SK-N-SH (cell line): ENCODE measurements around the gene IZUMO4. TPM values are rescaled to one million over a fixed set of nuclear protein-coding genes. Genes with fewer than 3 reads are reported as not detected.

Experiments
- CTCF ChIA-PET: fragments of 300-600, 350-600 bp; formaldehyde crosslinking; extraction: SDS; loops from one replicate; lab custom pipeline; 2021; lab: Yijun Ruan, JAX
- POLR2A ChIA-PET: fragments of 350-600 bp; sonication (Branson Sonifier 250); formaldehyde crosslinking; extraction: SDS; loops from one replicate; lab custom pipeline; 2020; ENCODE audit warnings: antibody characterized with exemption, inconsistent platforms; lab: Yijun Ruan, JAX
- DNase-seq: peaks from one replicate; pipeline ENCODE4 v3.0.0; 2012
- H2AFZ ChIP-seq: fragments of 200-600 bp; sonication (generic); 2 replicates; pipeline ENCODE4 v1.8.1; 2016; ENCODE audit warnings: antibody characterized with exemption, mild to moderate bottlenecking, low read depth
- H3F3A ChIP-seq: fragments of 200-600 bp; sonication (generic); replicated peaks from 2 replicates; pipeline ENCODE3; 2016; ENCODE audit warnings: antibody characterized with exemption, mild to moderate bottlenecking; ENCODE audit not compliant: insufficient read depth
- H3K27ac ChIP-seq, 2 experiments: fragments of 200-500 bp in 1 of 2; fragments of 200-600 bp in 1 of 2; sonication (Bioruptor generic) in 1 of 2; sonication (generic), shearing (Covaris generic) in 1 of 2; 2 replicates each; pipeline versions ENCODE4 v1.5.1 to v1.6.1; 2014 to 2016; ENCODE audit warnings: low read depth in 2 of 2, inconsistent platforms in 1 of 2, low read length in 1 of 2, mild to moderate bottlenecking in 1 of 2, mixed read lengths in 1 of 2
- H3K27me3 ChIP-seq: fragments of 200-600 bp; sonication (generic), shearing (Covaris generic); 2 replicates; pipeline ENCODE4 v1.6.1; 2016; ENCODE audit warnings: mixed run types; ENCODE audit not compliant: insufficient read depth
- H3K36me3 ChIP-seq, 2 experiments: fragments of 200-500 bp in 1 of 2; fragments of 200-600 bp in 1 of 2; sonication (Bioruptor generic) in 1 of 2; sonication (generic) in 1 of 2; replicated peaks in 1 of 2; 2 replicates each; pipeline versions ENCODE3 to v1.5.1; 2014 to 2016; ENCODE audit warnings: low read length in 1 of 2, mild to moderate bottlenecking in 1 of 2; ENCODE audit not compliant: insufficient read depth in 2 of 2, control insufficient read depth in 1 of 2
- H3K4me1 ChIP-seq, 2 experiments: fragments of 200-500 bp in 1 of 2; fragments of 200-600 bp in 1 of 2; sonication (Bioruptor generic) in 1 of 2; sonication (generic), shearing (Covaris generic) in 1 of 2; 2 replicates each; pipeline versions ENCODE4 v1.5.1 to v1.6.1; 2014 to 2016; ENCODE audit warnings: low read depth in 1 of 2, low read length in 1 of 2, mixed run types in 1 of 2; ENCODE audit not compliant: insufficient read depth in 2 of 2, control insufficient read depth in 1 of 2
- H3K4me2 ChIP-seq: fragments of 200-600 bp; sonication (generic), shearing (Covaris generic); 2 replicates; pipeline ENCODE4 v1.6.1; 2017; ENCODE audit warnings: mixed run types
- H3K4me3 ChIP-seq, 2 experiments: fragments of 200-500 bp in 1 of 2; fragments of 200-600 bp in 1 of 2; sonication (Bioruptor generic) in 1 of 2; sonication (generic), shearing (Covaris generic) in 1 of 2; 2 replicates each; pipeline versions ENCODE4 v1.5.1 to v1.8.1; 2014 to 2016; ENCODE audit warnings: low read depth in 2 of 2, inconsistent platforms in 1 of 2, low read length in 1 of 2, mild to moderate bottlenecking in 1 of 2, mixed read lengths in 1 of 2, moderate library complexity in 1 of 2
- H3K79me2 ChIP-seq: fragments of 200-600 bp; sonication (generic); 2 replicates; pipeline ENCODE4 v1.8.1; 2017; ENCODE audit warnings: mild to moderate bottlenecking; ENCODE audit not compliant: insufficient read depth
- H3K9ac ChIP-seq: fragments of 200-600 bp; sonication (generic); 2 replicates; pipeline ENCODE4 v1.6.1; 2017; ENCODE audit warnings: mixed run types
- H3K9me2 ChIP-seq: fragments of 200-600 bp; sonication (generic); 2 replicates; pipeline ENCODE4 v1.6.1; 2017; ENCODE audit warnings: mixed run types
- H3K9me3 ChIP-seq: fragments of 200-600 bp; sonication (generic); 2 replicates; pipeline ENCODE4 v1.6.1; 2017; ENCODE audit warnings: mixed run types, mild to moderate bottlenecking, moderate library complexity
- H4K20me1 ChIP-seq: fragments of 200-600 bp; sonication (generic); 2 replicates; pipeline ENCODE4 v1.6.1; 2017; ENCODE audit warnings: mild to moderate bottlenecking, mixed run types; ENCODE audit not compliant: insufficient read depth
- CTCF ChIP-seq: fragments of 200-600 bp; sonication (generic); IDR thresholded peaks from 2 replicates; pipeline ENCODE4 v1.6.1; 2017; ENCODE audit warnings: antibody characterized with exemption, mild to moderate bottlenecking, moderate library complexity
- EP300 ChIP-seq, 2 experiments: IDR thresholded peaks; 2 replicates each; pipeline versions ENCODE4 v1.4.0 to v1.6.1; 2012; ENCODE audit warnings: borderline replicate concordance in 1 of 2, low read depth in 1 of 2, low read length in 1 of 2
- FOSL2 ChIP-seq: IDR thresholded peaks from 2 replicates; pipeline ENCODE4 v1.4.0; 2012; ENCODE audit warnings: low read depth, mild to moderate bottlenecking, moderate library complexity, borderline replicate concordance
- FOXJ3 ChIP-seq: sonication (generic); formaldehyde crosslinking; IDR thresholded peaks from 2 replicates; pipeline ENCODE4 v1.5.1; 2020; ENCODE audit warnings: mild to moderate bottlenecking, missing genetic modification reagents
- FOXM1 ChIP-seq: IDR thresholded peaks from 2 replicates; pipeline ENCODE4 v1.4.0; 2012; ENCODE audit warnings: low read depth, mild to moderate bottlenecking
- GATA2 ChIP-seq: sonication (generic); formaldehyde crosslinking; IDR thresholded peaks from 2 replicates; pipeline ENCODE4 v1.5.0; 2020; ENCODE audit warnings: mild to moderate bottlenecking, missing genetic modification reagents
- IRF3 ChIP-seq: fragments of 150-350 bp; IDR thresholded peaks from 2 replicates; pipeline ENCODE4 v1.6.1; 2016; ENCODE audit warnings: mild to moderate bottlenecking, low read depth, low read length
- MEF2A ChIP-seq: IDR thresholded peaks from 2 replicates; pipeline ENCODE4 v1.4.0; 2012; ENCODE audit warnings: low read depth, borderline replicate concordance
- NFIC ChIP-seq: IDR thresholded peaks from 2 replicates; pipeline ENCODE4 v1.4.0; 2012; ENCODE audit warnings: borderline replicate concordance
- NRF1 ChIP-seq: IDR thresholded peaks from 2 replicates; pipeline ENCODE4 v1.6.1; 2012; ENCODE audit warnings: low read depth, mild to moderate bottlenecking, low read length
- PBX3 ChIP-seq: IDR thresholded peaks from 2 replicates; pipeline ENCODE4; 2012
- POLR2AphosphoS5 ChIP-seq: IDR thresholded peaks from 2 replicates; pipeline ENCODE4 v1.6.1; 2012; ENCODE audit warnings: low read depth, low read length
- RAD21 ChIP-seq: IDR thresholded peaks from 2 replicates; pipeline ENCODE4 v1.6.1; 2012; ENCODE audit warnings: mild to moderate bottlenecking, low read length
- RCOR1 ChIP-seq: fragments of 150-350 bp; IDR thresholded peaks from 2 replicates; pipeline ENCODE4 v1.6.1; 2017; ENCODE audit warnings: antibody characterized with exemption, low read length
- REST ChIP-seq: IDR thresholded peaks from 2 replicates; pipeline ENCODE4 v1.6.1; 2012; ENCODE audit warnings: mild to moderate bottlenecking, low read depth, low read length, moderate library complexity
- RFX5 ChIP-seq: IDR thresholded peaks from 2 replicates; pipeline ENCODE4 v1.6.1; 2012; ENCODE audit warnings: mild to moderate bottlenecking, improper control_type of control experiment, low read length
- RXRA ChIP-seq: IDR thresholded peaks from 2 replicates; pipeline ENCODE4 v1.4.0; 2012; ENCODE audit warnings: low read depth, mild to moderate bottlenecking, borderline replicate concordance
- SMC3 ChIP-seq: IDR thresholded peaks from 2 replicates; pipeline ENCODE4 v1.6.1; 2012; ENCODE audit warnings: low read depth, low read length, improper control_type of control experiment
- TAF1 ChIP-seq: IDR thresholded peaks from 2 replicates; pipeline ENCODE4 v1.6.1; 2012; ENCODE audit warnings: low read depth, mild to moderate bottlenecking, low read length, moderate library complexity, borderline replicate concordance
- TCF12 ChIP-seq: IDR thresholded peaks from 2 replicates; pipeline ENCODE4 v1.4.0; 2012
- USF1 ChIP-seq: IDR thresholded peaks from 2 replicates; pipeline ENCODE4 v1.4.0; 2012; ENCODE audit warnings: low read depth, borderline replicate concordance
- USF2 ChIP-seq: fragments of 150-350 bp; IDR thresholded peaks from 2 replicates; pipeline ENCODE4 v1.6.1; 2017; ENCODE audit warnings: antibody characterized with exemption, low read length, low read depth, borderline replicate concordance
- WGBS: methylation state at CpG from one replicate; pipeline ENCODE4 v1.1.6; 2017; ENCODE audit warnings: low lambda C conversion rate; 5-methylcytosine and 5-hydroxymethylcytosine counted together
- polyA plus RNA-seq, 3 experiments: library from polyadenylated mRNA; depleted of rRNA; stranded (reverse); fragments of >200 nt; gene quantifications; 2 replicates each; pipeline ENCODE4 v1.2.3, GENCODE V29; 2012

The IZUMO4 gene
- polyA plus RNA-seq, 1 of the 3 experiments (the other 2 are of a cell fraction): 4.6 TPM

- Histone ChIP-seq H3K4me3 (peak overlapping the region; percentile 53 to 75), H3K79me2 (no peaks in the 10 kb centered on the region; the same call in 1 of the 2 replicates), H3K4me1 (peaks cover 25 to 42% of the 10 kb centered on the region in 2 experiments; a peak in 3 of 4 replicates), H3K9ac (peak overlapping the region; percentile 92), H2AFZ (peak overlapping the region; percentile 78), H3K9me2 (no peaks in the 10 kb centered on the region), H3F3A (peaks cover 14% of the 10 kb centered on the region), H4K20me1 (no peaks in the 10 kb centered on the region), H3K27ac (peak overlapping the region; percentile 97 to 98), H3K4me2 (peak overlapping the region; percentile 97), H3K9me3 (no peaks in the 10 kb centered on the region), H3K36me3 (no peaks in the 10 kb centered on the region), H3K27me3 (no peaks in the 10 kb centered on the region)
- CTCF ChIA-PET: interaction anchor here (0.6 to 1.8 kb wide), 7 partner anchors 8 to 377 kb away, joined by 3 to 6 read pairs (median 3); partner anchors contain the start of gene MKNK2
- POLR2A ChIA-PET: interaction anchor here (3.1 kb wide), 1 partner anchor 10 kb away, joined by 13 read pairs; the partner anchor contains the start of gene MKNK2
- DNase-seq: peak; percentile 99
- 2% methylated on average over 13 of the region's 50 CpGs for WGBS
- TF ChIP-seq NRF1 (no peak), RXRA (no peak), MEF2A (no peak), TCF12 (no peak), USF2 (no peak), USF1 (no peak), FOXJ3 (no peak), SMC3 (no peak), IRF3 (no peak), EP300 (IDR thresholded peaks at IDR 0.05; ENCODE audit: borderline replicate concordance in 1 of 2, low read depth in 1 of 2, low read length in 1 of 2) (peak in 1 of 2 experiments; percentile 88; a peak in 2 of 4 replicates), FOSL2 (no peak), FOXM1 (no peak), CTCF (no peak), RFX5 (peak; percentile 97), PBX3 (no peak), TAF1 (peak; percentile 22; the same call in 1 of the 2 replicates), REST (no peak), POLR2AphosphoS5 (peak; percentile 63; the same call in 1 of the 2 replicates), RCOR1 (no peak), NFIC (peak; percentile 85), GATA2 (no peak), RAD21 (no peak)
Observed at GRCh38 chr19:2061495-2062388, 35.0 kb upstream of the IZUMO4 start.
